Brain pericyte (primary cell): ENCODE measurements around the gene SDR42E2.
"Not testable (repeated sequence)": the region's sequence is repeated elsewhere in the genome, so short reads cannot be mapped to it uniquely, and the experiment has no call there.

ENCODE experiments used
- DNase-seq: peaks from one replicate; pipeline ENCODE4 v3.0.0-alpha.2; 2012; ENCODE audit warnings: low read depth, low spot score

The SDR42E2 gene

GRCh38 chr16:22162656-22163009 is 327 bp downstream of the SDR42E2 start:
- DNase-seq: no peak

GRCh38 chr16:22163806-22164205 is 1.5 kb downstream of the SDR42E2 start:
- DNase-seq: no peak

- DNase-seq: no peak
Observed at GRCh38 chr16:22164482-22164881, 2.2 kb downstream of the SDR42E2 start.

- DNase-seq: no peak
Observed at GRCh38 chr16:22165508-22166285, 3.4 kb downstream of the SDR42E2 start.

GRCh38 chr16:22171953-22172352 is 9.6 kb downstream of the SDR42E2 start:
- no peak for DNase-seq

- not testable (repeated sequence) for DNase-seq
Observed at GRCh38 chr16:22172642-22173041, 10.3 kb downstream of the SDR42E2 start.

- no peak for DNase-seq
Observed at GRCh38 chr16:22174642-22175041, 12.3 kb downstream of the SDR42E2 start.

GRCh38 chr16:22177968-22178930 is 15.9 kb downstream of the SDR42E2 start:
- no peak for DNase-seq

- DNase-seq: no peak
Observed at GRCh38 chr16:22181426-22181825, 19.1 kb downstream of the SDR42E2 start.

- no peak for DNase-seq
Observed at GRCh38 chr16:22181843-22182242, 19.5 kb downstream of the SDR42E2 start.

GRCh38 chr16:22183335-22183734 is 21.0 kb downstream of the SDR42E2 start:
- DNase-seq: no peak

GRCh38 chr16:22183901-22184614 is 21.8 kb downstream of the SDR42E2 start:
- no peak for DNase-seq

- DNase-seq: no peak
Observed at GRCh38 chr16:22184615-22184968, 22.3 kb downstream of the SDR42E2 start.

- no peak for DNase-seq
Observed at GRCh38 chr16:22186517-22186916, 24.2 kb downstream of the SDR42E2 start.

GRCh38 chr16:22188267-22188594 is 25.9 kb downstream of the SDR42E2 start:
- no peak for DNase-seq

- peak; percentile 36 for DNase-seq
Observed at GRCh38 chr16:22188595-22189442, 26.5 kb downstream of the SDR42E2 start.

- no peak for DNase-seq
Observed at GRCh38 chr16:22189473-22190080, 27.3 kb downstream of the SDR42E2 start.

GRCh38 chr16:22190081-22190775 is 27.9 kb downstream of the SDR42E2 start:
- no peak for DNase-seq

GRCh38 chr16:22190776-22191531 is 28.6 kb downstream of the SDR42E2 start:
- peak; percentile 99 for DNase-seq
